ENCODE measurements around the gene RABGAP1L.
"Not testable (repeated sequence)": the region's sequence is repeated elsewhere in the genome, so short reads cannot be mapped to it uniquely, and the experiment has no call there.

The RABGAP1L gene

DNA sequence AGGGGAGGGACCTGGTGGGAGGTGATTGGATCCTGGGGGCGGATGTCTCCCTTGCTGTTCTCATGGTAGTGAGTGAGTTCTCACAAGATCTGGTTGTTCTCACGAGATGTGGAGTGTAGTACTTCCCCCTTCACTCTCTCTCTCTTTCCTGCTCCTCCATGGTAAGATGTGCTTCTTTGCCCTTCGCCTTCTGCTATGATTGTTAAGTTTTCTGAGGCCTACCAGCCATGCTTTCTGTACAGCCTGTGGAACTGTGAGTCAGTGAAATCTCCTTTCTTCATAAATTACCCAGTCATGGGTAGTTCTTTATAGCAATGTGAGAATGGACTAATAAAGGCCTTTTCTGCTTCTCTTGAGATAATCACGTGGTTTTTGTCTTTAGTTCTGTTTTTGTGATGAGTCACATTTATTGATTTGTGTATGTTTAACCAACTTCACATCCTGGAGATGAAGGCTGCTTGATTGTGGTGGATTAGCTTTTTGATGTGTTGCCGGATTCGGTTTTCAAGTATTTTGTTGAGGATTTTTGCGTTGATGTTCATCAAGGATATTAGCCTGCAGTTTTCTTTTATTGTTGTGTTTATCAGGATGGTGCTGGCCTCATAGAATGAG, 45.5 kb downstream of the RABGAP1L start:
- no peak for DNase-seq

DNA sequence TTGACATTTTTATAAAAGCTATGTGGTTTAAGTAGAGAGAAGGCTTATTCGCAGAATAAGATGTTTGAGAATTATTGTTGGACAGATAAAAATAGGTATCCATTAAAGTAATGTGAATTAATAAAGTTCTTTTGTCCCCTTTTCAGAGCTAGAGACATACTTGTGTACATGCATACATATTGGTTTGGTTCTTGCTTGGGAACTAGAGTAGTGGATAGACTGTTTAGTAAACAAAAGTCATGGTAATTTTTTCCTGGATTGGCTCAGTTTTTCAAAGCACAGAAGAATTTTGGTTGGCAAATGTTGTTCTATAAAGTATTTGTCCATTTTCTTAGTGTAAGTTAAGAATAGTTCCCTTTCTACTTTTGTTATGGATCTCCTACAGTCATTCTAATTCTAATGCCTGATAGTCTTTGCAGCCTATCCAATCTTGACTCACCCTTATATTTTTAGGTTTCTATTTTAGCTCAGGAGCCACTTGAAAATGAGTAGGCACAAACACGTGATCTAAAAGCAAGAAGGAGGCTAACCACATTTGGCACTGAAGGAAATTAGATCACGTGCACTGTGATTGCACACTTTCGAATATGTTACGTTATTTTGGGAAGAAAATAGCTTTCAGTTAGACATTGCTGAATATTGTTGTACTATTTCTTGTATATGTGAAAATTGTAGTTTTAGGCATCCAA, 47.0 kb downstream of the RABGAP1L start:
- DNase-seq, result no peak

DNA sequence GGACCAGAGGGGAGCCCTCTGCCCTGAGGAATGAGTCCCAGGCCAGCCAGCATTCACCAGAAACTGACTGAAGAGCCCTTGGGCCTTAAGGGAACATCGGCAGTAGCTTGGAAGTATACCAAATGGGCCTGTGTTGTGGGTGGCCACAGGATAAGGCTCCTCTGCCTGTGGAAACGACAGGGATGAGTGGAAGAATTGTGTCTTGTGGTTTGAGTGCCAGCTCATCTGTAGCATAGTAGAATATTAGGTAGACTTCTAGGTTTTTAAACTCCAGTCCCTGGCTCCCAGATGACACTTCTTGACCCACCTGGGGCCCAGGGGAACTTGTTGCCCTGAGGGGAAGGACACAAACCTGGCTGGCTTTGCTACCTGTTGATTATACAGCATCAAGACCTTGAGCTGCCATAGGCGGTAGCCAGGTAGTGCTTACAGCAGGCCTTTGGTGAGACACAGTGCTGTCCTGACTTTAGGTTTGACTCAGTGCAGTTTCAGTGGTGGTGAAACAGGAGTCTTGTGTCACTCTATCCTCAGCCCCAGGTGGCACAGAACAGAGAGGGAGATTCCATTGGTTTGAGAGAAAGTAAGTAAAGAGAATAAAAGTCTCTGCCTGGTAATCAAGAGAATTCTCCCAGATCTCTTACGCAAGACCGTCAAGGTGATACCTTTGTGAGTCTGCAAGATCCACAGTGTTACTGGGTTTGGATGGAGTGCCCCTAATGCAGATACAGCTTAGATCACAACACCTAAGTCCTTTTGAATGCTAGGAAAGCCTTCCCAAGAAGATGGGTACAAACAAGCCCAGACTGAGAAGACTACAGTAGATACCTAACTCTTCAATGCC, 50.2 kb downstream of the RABGAP1L start:
- DNase-seq, result no peak

DNA sequence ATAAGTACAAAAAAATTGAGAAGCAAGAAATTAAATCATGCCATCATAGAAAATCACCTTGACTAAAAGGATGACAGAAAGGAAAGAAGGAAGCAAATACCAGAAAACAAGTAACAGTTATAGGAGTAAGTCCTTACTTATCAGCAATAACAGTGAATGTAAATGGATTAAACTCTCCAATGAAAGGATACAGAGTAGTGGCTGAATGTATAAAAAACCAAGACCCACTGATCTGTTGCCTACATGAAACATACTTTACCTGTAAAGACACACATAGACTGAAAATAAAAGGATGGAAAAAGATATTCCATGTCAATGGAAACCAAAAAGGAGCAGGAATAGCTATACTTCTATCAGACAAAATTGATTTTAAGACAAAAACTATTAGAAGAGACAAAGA, 52.2 kb downstream of the RABGAP1L start:
- DNase-seq, result no peak

DNA sequence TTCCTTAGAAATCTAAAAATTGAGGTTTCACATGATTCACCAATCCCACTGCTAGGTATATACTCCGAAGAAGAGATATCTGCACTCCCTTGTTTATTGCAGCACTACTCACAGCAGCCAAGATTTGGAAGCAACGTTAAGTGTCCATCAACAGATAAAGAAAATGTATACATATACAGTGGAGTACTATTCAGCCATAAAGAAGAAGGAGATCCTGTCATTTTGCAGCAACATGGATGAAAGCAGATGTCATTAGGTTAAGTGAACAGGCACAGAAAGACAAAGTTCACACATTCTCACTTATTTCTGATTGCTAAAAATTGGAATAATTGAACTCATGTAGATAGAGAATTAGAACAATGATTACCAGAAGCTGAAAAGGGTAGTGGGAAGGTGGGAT, 56.4 kb downstream of the RABGAP1L start:
- DNase-seq, result no peak

DNA sequence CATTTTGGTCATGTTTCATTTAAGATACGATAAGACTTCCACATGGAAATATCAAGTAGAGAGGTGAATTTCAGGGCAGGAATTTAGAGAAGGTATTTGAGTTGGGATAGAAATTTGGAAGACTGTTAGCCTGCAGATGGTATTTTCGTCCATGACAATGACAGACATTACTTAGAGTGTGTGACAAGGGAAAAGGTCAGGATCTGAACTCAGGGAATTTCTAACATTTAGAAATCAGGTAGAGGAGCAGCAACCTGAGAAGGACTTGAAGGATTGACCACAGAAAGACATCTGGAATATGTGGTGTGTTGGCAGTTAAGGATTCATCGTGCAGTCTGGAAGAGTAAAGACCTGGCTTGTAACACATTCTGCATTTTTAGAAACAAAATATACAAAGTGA, 57.9 kb downstream of the RABGAP1L start:
- no peak for DNase-seq

DNA sequence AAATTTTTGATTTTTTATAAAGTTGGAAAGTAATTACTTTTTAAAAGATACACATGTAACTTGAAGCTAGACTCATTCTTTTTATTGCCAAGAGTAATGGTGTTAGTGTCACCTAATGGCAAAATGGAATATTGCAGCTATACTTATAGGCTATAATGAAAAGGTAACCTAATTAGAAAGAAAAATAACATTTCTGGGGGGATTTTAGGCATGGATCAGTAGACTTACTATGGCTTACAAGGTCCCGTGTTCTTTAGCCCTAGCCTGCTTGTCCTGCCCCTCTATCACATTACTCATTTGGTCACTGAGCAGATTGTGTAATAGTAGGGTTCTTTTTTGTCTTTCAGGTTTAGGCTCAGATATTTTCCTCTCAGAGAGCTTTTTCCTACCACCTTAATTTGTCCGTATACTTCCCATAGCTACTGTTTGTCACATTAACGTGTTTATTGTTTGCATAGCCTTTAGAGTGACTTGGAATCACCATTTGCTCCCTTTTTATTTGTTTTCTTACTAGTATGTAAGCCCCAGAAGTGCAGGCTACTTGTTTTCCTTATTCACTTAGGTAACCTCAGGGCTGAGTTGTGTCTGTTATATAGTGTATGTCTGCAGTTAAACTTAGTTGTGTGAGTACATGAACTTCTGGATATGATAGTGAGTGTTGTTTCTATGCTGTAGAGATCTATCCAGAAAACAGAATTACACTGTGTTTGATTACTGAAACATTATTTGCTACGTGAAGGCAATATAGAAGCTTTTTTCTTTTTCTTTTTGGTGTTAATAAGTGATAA, 58.7 kb downstream of the RABGAP1L start:
- DNase-seq, result peak; percentile 39

DNA sequence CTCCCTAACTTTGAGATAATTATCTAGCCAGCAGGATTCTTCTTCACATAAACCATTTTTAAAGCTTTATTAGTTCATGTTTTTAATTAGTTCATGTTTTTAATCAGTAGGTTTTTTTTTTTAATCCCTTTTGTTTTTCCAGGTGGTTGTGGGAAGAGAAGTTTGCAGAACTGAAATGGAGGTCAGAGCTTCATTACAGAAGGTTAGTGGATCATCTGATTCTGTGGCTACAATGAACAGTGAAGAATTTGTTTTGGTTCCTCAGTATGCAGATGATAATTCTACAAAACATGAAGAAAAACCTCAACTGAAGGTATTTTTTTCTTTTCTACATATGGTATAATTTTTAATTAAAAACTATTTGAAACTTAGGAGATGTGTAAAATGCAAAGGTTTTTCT, 59.7 kb downstream of the RABGAP1L start:
- DNase-seq, result no peak

DNA sequence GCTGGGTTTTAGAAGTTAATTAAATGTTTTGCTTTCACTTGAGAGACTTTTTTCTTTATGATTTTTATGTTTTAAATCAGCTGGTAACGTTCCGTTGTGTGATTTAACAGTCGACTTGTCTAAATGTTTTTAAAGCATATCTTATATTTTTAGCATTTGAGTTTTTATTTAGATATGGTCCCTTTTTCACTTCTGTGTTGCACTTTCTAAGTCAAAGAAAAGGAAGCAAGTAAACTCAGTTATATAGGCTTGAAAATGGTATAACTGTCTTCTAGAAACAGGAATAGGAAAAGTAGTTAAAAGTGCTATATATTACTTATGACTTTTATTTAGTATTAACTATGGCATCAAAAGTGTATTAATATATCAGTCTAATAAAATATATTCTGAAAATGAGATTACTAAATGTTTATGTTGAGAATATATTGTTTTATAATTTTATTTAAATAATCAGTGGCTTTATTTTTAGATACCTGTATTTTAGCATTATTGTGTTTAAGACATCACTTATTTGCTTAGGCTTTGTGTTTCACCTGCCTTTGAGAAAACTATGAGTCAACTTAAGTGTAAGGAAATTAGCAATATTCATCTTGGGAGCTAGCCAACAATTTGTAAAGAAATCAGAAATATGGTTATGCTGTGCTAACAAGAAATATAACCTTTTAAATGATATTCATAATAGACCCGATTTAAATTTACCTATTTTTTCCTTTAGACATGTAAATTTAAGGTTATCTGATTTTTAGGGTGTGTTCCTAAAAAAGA, 60.5 kb downstream of the RABGAP1L start:
- no peak for DNase-seq

DNA sequence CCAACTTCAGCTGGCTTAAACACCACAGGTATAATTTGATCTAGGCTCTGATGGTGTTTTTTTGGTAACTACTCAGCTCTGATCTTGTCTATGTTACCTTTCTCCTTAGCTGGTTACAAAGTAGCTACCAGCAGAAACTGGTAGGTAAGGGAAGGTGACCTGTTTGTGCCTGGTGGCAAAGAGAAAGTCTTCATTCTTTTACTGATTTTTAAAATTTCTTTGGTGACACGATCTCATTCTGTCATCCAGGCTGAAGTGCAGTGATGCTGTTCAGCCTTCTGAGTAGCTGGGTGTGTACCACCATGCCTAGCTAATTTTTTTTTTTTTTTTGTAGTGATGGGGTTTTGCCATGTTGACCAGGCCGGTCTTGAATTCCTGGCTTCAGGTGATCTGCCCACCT, 62.4 kb downstream of the RABGAP1L start:
- no peak for DNase-seq

DNA sequence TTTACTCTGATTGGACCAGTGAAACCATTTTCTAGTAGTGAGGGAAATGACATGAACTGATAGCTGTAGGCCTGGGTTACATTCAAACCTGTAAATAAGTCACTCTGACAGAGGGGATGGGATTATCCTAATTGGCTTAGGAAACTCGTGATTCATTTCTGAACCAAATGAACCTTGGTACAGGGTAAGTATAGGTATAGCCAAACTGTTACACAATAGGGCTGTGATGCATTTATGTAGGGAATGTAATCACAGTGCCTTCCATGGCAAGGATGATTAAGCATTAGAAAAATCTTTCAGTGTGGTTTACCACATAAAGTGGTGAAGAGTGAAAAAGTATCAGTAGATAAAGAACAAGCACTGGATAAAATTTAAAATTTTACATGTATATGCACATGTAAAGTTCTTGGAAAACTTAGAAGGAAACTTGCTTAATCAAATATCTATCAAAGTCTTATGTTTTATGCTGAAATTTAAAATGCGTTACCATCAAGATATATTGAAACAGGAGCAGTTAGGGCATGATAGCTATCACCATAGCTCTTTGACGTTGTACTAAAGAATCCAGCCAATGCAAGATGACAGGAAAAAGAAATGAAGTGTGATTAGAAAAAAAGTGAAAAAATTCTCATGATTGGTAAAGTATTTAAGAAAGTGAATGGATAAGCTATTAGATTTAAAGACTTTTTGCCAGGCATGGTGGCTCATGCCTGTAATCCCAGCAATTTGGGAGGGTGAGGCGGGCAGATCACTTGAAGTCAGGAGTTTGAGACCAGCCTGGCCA, 63.0 kb downstream of the RABGAP1L start:
- DNase-seq, result peak; percentile 69

DNA sequence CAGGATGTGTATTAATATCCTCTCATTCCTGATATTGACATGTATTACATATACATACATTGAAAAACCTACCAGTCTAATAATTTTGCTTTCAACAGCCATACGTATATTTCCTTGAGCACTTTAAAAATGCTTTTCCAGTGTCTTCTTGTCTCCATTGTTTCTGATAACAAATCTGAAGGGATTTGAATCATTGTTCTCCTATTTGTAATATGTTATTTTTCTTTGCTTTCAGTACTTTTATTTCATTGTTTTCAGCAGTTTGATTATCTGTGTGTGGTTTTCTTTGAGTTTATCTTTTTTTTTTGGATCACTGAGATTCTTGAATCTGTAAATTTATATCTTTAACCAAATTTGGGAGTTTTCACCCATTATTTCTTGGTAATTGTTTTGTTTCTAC, 65.3 kb downstream of the RABGAP1L start:
- no peak for DNase-seq

DNA sequence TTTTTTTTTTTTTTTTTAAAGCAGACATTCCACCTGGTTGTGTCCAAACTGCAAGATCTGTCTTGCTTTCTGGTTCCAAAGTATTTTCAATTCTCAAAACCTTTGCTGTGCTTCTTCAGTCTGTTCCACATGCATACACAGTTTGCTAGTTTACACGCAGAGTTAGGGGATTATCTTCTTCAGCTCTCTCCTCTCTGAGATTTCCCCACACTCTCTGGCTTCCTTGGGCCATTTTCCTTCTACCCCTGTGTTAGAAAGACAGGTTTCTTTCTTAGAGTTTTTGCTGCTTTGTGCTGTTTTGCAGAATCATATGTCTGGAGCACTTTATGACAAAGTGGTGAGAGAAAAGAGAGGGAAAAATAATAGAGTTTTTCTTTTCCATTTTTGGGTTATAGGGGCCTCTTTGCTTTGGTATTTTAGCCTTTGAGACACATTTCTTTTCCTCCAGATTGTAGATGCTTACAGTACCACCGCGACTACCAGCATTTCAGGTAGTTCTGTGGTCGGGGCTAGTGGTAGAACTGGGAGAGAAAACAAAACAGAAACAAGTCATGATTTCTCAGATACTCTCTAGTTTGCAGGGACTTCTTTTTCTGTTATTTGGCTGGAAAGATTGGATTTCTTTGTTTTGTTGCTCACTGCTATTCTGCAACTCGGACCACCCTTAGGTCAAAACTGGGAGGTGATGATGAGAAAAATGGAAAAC, 66.3 kb downstream of the RABGAP1L start:
- no peak for DNase-seq

DNA sequence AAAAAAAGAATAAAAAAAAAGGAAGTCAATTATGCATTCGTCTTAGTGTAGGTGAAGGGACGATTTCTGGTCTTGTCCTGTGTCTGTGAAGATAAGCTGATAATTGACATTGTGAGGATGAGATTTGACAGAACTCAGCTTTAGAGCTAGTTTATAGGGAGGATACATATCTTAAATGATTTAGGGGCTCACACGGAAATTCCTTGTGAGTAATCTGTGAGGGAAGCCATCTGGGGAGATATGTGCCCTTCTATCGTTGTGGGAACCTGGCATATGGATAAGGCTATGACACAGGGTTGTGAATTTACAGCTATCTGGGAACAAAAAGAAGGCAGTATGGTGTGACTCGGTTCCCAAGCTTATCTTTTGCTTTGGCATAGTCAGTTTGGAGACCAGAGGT, 71.1 kb downstream of the RABGAP1L start:
- peak; percentile 4 for DNase-seq

DNA sequence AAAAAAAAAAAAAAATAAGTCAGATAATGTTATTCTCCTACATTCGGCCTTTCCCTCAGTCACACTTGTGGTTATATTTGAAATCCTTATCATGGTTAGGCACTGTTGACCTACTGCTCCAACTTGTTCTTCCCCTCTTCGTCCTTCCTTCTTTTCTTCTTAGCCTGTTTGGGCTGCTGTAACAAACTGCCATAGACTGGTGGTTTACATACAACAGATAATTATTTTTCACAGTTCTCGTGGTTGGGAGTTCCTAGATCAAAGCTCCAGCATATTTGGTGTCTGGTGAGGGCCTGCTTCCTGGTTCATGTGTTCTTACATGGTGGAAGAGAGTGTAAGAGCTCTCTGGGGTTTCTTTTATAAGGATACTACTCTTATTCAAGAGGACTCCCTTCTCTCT, 73.4 kb downstream of the RABGAP1L start:
- no peak for DNase-seq

DNA sequence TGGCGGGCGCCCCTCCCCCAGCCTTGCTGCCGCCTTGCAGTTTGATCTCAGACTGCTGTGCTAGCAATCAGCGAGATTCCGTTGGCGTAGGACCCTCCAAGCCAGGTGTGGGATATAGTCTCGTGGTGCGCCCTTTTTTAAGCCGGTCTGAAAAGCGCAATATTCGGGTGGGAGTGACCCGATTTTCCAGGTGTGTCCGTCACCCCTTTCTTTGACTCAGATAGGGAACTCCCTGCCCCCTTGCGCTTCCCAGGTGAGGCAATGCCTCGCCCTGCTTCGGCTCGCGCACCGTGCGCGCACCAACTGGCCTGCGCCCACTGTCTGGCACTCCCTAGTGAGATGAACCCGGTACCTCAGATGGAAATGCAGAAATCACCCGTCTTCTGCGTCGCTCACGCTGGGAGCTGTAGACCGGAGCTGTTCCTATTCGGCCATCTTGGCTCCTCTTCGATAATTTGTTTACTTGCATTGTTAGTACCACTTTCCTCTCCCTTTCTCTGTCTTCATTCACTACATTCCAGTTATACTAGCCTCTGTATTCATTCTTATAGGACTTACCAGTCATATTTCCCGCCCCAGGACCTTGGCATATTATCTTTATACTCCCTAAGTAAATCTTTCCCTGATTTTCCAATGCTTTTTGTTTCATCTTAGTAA, 79.7 kb downstream of the RABGAP1L start:
- DNase-seq, result not testable (repeated sequence)

DNA sequence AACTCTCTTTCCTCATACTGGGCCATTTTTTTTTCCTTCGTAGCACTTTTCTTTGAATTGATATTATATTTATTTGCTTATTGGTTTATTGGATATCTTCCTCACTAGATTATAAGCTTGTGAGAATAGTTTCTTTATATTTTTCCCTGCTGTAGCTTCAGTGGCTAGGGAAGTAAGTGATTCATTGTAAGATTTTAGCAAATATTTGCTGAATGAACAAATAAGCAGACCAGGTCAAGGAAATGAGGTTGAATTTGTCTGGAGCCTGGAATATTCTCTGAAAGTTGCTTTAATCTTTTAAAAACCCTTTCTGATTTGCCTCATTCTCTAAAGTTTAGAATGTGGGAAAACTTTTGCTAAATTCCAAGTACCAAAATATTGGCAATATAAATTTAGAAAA, 80.2 kb downstream of the RABGAP1L start:
- DNase-seq, result no peak

DNA sequence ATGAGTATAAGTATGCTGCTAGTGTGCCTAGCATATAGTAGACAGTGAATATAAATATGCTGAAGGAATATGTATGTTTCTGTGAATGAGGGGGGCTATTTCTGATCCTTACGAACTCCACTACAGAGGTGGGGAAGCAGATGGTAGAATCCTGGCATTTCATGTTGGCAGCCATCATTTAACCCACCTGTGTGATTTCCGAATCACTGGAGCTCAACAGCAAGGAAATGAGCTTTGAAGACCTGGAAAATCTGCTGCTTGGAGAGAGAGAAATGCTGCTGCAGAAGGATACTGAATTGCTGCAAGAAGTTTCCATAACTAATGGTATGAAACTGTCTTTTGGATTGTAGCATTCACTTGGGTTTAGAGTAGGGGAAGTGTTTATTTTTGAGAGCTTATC, 83.5 kb downstream of the RABGAP1L start:
- no peak for DNase-seq

DNA sequence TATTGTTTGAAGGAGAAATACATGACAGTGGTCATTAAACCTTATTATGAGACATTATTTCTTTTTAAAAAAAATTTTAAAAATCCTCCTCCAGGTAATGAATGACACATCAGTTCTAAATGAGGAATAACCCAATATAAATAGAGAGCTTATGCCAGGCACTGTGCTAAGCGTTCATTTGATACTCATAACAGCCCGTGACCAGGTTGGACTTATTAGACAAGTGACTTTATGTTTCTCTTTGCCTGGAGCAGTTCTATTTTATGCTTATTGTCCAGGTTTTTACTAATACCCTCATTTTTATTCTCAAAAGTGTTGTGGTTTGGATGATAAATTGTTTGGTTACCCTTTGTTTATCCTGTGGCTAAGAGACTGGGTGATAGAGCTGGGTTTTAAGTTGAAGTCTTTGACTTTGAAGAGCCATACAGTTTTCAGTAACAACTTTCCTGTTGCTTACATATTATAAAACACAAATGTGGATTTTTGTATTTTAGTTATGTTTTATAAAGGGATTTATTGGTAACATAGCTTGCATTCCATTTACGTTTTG, 84.2 kb downstream of the RABGAP1L start:
- no peak for DNase-seq

DNA sequence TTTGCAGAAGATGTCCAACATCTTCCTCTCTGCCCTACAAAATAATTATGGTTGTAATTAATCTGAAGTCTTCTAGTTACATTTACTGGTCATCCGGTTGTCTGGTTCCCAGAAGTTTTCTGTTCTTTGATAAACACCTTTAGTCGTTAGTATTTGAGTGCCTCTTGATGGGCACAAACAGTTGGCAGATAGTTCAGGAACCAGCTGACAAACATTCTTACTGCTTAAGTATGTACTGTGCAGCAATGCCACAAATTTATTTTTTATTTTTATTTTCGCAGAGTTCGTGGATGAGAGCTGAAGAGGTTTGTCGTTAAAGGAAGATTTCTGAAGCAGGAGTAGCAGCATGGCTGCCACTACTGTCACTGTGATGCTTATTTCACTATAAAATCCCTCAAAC, 84.7 kb downstream of the RABGAP1L start:
- no peak for DNase-seq
